GM10266 (cell line): ENCODE results near the gene TNFRSF21.

Source experiments
- DNase-seq: peaks from one replicate; pipeline ENCODE4 v3.0.0; 2012; ENCODE audit errors: extremely low spot score
- TF ChIP-seq, protein P1 (sequence below): IDR thresholded peaks from 2 replicates; pipeline ENCODE4 v1.5.1; 2012; ENCODE audit warnings: mild to moderate bottlenecking, low read depth; ENCODE audit not compliant: control insufficient read depth, insufficient read depth; ENCODE audit errors: missing control alignments

The TNFRSF21 gene

DNA sequence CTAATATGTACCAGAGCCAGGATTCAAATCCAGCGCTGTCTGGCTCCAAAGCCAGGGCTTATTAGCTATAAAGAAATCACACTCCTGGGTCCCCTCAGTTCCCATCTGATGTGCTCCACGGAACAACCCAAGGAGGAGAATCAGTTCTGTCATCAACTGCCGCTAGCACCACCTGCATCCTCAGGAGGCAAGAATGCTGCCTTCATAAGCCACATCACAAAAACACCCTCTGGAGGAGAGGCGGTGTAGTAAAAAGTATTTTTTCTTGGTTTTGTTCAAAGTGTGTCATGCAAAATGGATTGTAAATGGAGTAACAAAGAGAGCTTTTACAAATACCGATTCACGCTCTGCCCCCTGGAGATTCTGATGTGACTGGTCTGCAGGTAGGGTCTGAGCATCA lies 57.1 kb downstream of the TNFRSF21 start:
- DNase-seq: no peak
- TF ChIP-seq, protein P1, sequence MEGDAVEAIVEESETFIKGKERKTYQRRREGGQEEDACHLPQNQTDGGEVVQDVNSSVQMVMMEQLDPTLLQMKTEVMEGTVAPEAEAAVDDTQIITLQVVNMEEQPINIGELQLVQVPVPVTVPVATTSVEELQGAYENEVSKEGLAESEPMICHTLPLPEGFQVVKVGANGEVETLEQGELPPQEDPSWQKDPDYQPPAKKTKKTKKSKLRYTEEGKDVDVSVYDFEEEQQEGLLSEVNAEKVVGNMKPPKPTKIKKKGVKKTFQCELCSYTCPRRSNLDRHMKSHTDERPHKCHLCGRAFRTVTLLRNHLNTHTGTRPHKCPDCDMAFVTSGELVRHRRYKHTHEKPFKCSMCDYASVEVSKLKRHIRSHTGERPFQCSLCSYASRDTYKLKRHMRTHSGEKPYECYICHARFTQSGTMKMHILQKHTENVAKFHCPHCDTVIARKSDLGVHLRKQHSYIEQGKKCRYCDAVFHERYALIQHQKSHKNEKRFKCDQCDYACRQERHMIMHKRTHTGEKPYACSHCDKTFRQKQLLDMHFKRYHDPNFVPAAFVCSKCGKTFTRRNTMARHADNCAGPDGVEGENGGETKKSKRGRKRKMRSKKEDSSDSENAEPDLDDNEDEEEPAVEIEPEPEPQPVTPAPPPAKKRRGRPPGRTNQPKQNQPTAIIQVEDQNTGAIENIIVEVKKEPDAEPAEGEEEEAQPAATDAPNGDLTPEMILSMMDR: no peak

GRCh38 chr6:47251396-47251795 lies 58.3 kb downstream of the TNFRSF21 start:
- TF ChIP-seq, protein P1: no peak
- no peak for DNase-seq

- TF ChIP-seq, protein P1: no peak
- DNase-seq: no peak
These were observed 59.4 kb downstream of the TNFRSF21 start for GRCh38 chr6:47250302-47250701.

- no peak for DNase-seq
- TF ChIP-seq, protein P1: no peak
These were observed 61.3 kb downstream of the TNFRSF21 start for GRCh38 chr6:47248446-47248845.

- TF ChIP-seq, protein P1: no peak
These were observed 62.4 kb downstream of the TNFRSF21 start for GRCh38 chr6:47247227-47247797.

GRCh38 chr6:47246551-47246950 lies 63.2 kb downstream of the TNFRSF21 start:
- TF ChIP-seq, protein P1: no peak
- no peak for DNase-seq

More at GRCh38 chr6:47247227-47247797, 62.4 kb downstream of the TNFRSF21 start:
- no peak for DNase-seq

- TF ChIP-seq, protein P1: no peak
- DNase-seq: no peak
These were observed 63.8 kb downstream of the TNFRSF21 start for GRCh38 chr6:47245745-47246371.
